GM12878 (cell line): ENCODE data around the gene NPBWR2.

ENCODE experiments used
- BHLHE40 ChIP-seq, 2 experiments: fragments of 450-650 bp in 1 of 2; IDR thresholded peaks; 2 replicates each; pipeline ENCODE4 v1.6.1; 2011 to 2017; ENCODE audit warnings: low read depth in 2 of 2, borderline replicate concordance in 1 of 2, improper control_type of control experiment in 1 of 2, low read length in 1 of 2, mild to moderate bottlenecking in 1 of 2
- BMI1 ChIP-seq: fragments of 450-650 bp; IDR thresholded peaks from 2 replicates; pipeline ENCODE4 v1.6.1; 2016; ENCODE audit warnings: mild to moderate bottlenecking, moderate library complexity, borderline replicate concordance
- BRCA1 ChIP-seq: IDR thresholded peaks from 2 replicates; pipeline ENCODE4 v1.6.1; 2011; ENCODE audit warnings: low read depth, low read length, improper control_type of control experiment
- GABPA ChIP-seq: IDR thresholded peaks from 2 replicates; pipeline ENCODE4 v1.6.1; 2014; ENCODE audit warnings: antibody characterized with exemption, low read depth, mild to moderate bottlenecking, inconsistent platforms
- RFX5 ChIP-seq: IDR thresholded peaks from 2 replicates; pipeline ENCODE4 v1.6.1; 2011; ENCODE audit warnings: low read depth, low read length, improper control_type of control experiment
- TF ChIP-seq, protein P1 (sequence below), 3 experiments: IDR thresholded peaks in 2 of 3; conservative IDR thresholded peaks in 1 of 3; 2 replicates each; pipeline ENCODE4 v1.5.1; 2011; ENCODE audit warnings: low read depth in 3 of 3, low read length in 3 of 3, mild to moderate bottlenecking in 3 of 3, control low read depth in 2 of 3, moderate library complexity in 2 of 3, inconsistent platforms in 1 of 3, mixed read lengths in 1 of 3; ENCODE audit not compliant: control insufficient read depth in 2 of 3, insufficient read depth in 1 of 3; ENCODE audit errors: extremely low read depth in 1 of 3
- TF ChIP-seq, protein P2 (sequence below): fragments of 450-650 bp; IDR thresholded peaks from 2 replicates; pipeline ENCODE4 v1.6.1; 2016; ENCODE audit warnings: mild to moderate bottlenecking
- TF ChIP-seq, protein P3 (sequence below): fragments of 450-650 bp; IDR thresholded peaks from 2 replicates; pipeline ENCODE4 v1.6.1; 2017; ENCODE audit warnings: borderline replicate concordance

DNA sequence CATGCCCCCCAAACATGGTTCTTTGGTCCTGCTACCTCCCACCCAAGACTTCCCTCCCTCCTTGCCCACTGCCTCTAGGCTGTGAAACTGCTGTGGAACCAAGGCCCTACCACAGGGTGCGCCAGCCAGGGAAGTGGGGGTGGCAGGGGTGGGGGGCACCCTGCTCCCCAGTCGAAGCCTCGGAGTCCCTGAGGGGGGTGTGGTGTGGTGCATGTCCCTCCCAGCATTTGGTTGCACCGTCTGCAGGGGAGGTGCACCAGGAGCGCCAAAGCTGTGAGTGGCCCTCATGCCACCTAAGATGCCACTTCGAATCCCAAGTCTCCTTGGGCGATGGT lies 29.9 kb downstream of the NPBWR2 start:
- TF ChIP-seq, protein P1, sequence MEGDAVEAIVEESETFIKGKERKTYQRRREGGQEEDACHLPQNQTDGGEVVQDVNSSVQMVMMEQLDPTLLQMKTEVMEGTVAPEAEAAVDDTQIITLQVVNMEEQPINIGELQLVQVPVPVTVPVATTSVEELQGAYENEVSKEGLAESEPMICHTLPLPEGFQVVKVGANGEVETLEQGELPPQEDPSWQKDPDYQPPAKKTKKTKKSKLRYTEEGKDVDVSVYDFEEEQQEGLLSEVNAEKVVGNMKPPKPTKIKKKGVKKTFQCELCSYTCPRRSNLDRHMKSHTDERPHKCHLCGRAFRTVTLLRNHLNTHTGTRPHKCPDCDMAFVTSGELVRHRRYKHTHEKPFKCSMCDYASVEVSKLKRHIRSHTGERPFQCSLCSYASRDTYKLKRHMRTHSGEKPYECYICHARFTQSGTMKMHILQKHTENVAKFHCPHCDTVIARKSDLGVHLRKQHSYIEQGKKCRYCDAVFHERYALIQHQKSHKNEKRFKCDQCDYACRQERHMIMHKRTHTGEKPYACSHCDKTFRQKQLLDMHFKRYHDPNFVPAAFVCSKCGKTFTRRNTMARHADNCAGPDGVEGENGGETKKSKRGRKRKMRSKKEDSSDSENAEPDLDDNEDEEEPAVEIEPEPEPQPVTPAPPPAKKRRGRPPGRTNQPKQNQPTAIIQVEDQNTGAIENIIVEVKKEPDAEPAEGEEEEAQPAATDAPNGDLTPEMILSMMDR (IDR thresholded peaks at IDR 0.05 in 2 of 3, conservative IDR thresholded peaks at IDR 0.05 in 1 of 3; ENCODE audit: control insufficient read depth in 2 of 3, extremely low read depth in 1 of 3, insufficient read depth in 1 of 3, low read depth in 3 of 3, low read length in 3 of 3), result no peak
- TF ChIP-seq GABPA (no peak), BHLHE40 (IDR thresholded peaks at IDR 0.05; ENCODE audit: borderline replicate concordance in 1 of 2, low read depth in 2 of 2, low read length in 1 of 2) (no peak), BMI1 (no peak), RFX5 (no peak), BRCA1 (no peak)
- TF ChIP-seq, protein P2, sequence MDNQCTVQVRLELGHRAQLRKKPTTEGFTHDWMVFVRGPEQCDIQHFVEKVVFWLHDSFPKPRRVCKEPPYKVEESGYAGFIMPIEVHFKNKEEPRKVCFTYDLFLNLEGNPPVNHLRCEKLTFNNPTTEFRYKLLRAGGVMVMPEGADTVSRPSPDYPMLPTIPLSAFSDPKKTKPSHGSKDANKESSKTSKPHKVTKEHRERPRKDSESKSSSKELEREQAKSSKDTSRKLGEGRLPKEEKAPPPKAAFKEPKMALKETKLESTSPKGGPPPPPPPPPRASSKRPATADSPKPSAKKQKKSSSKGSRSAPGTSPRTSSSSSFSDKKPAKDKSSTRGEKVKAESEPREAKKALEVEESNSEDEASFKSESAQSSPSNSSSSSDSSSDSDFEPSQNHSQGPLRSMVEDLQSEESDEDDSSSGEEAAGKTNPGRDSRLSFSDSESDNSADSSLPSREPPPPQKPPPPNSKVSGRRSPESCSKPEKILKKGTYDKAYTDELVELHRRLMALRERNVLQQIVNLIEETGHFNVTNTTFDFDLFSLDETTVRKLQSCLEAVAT, result no peak
- TF ChIP-seq, protein P3, sequence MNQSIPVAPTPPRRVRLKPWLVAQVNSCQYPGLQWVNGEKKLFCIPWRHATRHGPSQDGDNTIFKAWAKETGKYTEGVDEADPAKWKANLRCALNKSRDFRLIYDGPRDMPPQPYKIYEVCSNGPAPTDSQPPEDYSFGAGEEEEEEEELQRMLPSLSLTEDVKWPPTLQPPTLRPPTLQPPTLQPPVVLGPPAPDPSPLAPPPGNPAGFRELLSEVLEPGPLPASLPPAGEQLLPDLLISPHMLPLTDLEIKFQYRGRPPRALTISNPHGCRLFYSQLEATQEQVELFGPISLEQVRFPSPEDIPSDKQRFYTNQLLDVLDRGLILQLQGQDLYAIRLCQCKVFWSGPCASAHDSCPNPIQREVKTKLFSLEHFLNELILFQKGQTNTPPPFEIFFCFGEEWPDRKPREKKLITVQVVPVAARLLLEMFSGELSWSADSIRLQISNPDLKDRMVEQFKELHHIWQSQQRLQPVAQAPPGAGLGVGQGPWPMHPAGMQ, result no peak
